ENCODE results near the gene GPLD1.

DNA sequence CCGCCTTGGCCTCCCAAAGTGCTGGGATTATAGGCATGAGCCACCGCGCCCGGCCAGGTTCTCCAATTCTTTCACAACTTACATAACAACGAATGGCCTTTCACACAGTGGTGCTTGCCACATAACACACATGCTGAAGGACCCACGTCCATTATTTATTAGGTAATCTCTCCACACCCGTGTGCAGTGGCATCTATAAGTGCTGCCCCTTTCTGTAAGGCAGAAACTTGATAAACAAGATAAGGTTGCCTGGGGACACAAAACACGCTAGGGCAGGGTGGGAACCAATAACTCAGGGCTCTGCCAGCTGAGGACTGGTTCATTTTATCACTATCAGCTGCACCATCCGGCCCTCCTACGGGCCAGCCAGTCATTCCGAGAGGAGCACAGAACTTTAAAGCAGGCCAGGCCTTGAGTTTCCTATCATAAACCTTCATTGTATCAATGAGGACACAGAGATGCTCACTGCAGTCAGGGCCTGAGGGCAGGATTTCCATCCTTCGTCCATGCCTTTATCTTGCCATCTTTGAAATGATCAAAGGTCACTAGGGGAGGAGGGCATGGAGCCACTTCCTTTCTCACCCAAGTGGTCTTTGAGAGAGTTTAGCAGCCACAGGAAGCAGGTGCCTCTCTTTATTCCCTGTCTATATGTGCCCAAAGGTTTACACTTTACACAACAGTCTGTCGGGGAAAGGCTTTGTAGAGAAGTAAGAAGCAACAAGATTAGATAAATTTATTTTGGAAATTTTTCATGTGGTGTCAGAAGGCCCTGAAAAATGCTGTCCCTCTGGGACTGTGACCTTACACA, 37.6 kb downstream of the GPLD1 start:
- TF ChIP-seq, protein P1, sequence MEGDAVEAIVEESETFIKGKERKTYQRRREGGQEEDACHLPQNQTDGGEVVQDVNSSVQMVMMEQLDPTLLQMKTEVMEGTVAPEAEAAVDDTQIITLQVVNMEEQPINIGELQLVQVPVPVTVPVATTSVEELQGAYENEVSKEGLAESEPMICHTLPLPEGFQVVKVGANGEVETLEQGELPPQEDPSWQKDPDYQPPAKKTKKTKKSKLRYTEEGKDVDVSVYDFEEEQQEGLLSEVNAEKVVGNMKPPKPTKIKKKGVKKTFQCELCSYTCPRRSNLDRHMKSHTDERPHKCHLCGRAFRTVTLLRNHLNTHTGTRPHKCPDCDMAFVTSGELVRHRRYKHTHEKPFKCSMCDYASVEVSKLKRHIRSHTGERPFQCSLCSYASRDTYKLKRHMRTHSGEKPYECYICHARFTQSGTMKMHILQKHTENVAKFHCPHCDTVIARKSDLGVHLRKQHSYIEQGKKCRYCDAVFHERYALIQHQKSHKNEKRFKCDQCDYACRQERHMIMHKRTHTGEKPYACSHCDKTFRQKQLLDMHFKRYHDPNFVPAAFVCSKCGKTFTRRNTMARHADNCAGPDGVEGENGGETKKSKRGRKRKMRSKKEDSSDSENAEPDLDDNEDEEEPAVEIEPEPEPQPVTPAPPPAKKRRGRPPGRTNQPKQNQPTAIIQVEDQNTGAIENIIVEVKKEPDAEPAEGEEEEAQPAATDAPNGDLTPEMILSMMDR (conservative IDR thresholded peaks at IDR 0.05; ENCODE audit: low read depth, low read length) = no peak
- TF ChIP-seq EZH2phosphoT487 (IDR thresholded peaks at IDR 0.05; ENCODE audit: borderline replicate concordance, low read length) = no peak
